ENCODE results near the gene PKP1. TPM values are rescaled to one million over a fixed set of nuclear protein-coding genes. Genes with fewer than 3 reads are reported as not detected.

Gene PKP1
- total and polyA plus RNA-seq, 2 experiments from 2014 or later: 0.19 to 0.83 TPM

GRCh38 chr1:201268604-201269151 is 14.6 kb upstream of the PKP1 start (continued):
- TF ChIP-seq JUNB (IDR thresholded peaks at IDR 0.05; ENCODE audit: unreplicated experiment) (no peak), REST (IDR thresholded peaks at IDR 0.05; ENCODE audit: unreplicated experiment) (no peak), EZH2 (IDR thresholded peaks at IDR 0.05; ENCODE audit: low read depth, unreplicated experiment) (no peak), STAT1 (IDR thresholded peaks at IDR 0.05; ENCODE audit: unreplicated experiment) (no peak), POLR2AphosphoS5 (IDR thresholded peaks at IDR 0.05; ENCODE audit: low read depth) (no peak), NANOG (IDR thresholded peaks at IDR 0.05; ENCODE audit: borderline replicate concordance) (no peak)

- no peaks in the 10 kb centered on the region for H3K79me2 ChIP-seq (replicated peaks; ENCODE audit: insufficient read depth)
- no peaks in the 10 kb centered on the region for H3K9me2 ChIP-seq (ENCODE audit: insufficient read depth)
- Mint-ChIP-seq H3K27me3 (ENCODE audit: insufficient read depth, low read depth, poor library complexity) (peaks cover 2% of the 10 kb centered on the region), H3K4me3 (no peak overlapping the region), H3K27ac (no peak overlapping the region), H3K4me1 (peaks cover 2% of the 10 kb centered on the region; the same call in 1 of the 3 replicates), H3K9me3 (no peaks in the 10 kb centered on the region), H3K36me3 (ENCODE audit: low read depth) (no peaks in the 10 kb centered on the region; the same call in 2 of the 3 replicates)
- H3F3A ChIP-seq (replicated peaks; ENCODE audit: low read depth): no peaks in the 10 kb centered on the region
- H3K27me3 ChIP-seq (ENCODE audit: insufficient read depth): no peaks in the 10 kb centered on the region
- H4K20me1 ChIP-seq (replicated peaks; ENCODE audit: insufficient read depth): no peaks in the 10 kb centered on the region
- H3K4me1 ChIP-seq (ENCODE audit: insufficient read depth): no peaks in the 10 kb centered on the region
- H2AFZ ChIP-seq: no peak overlapping the region
- H3K36me3 ChIP-seq (ENCODE audit: insufficient read depth): no peaks in the 10 kb centered on the region
- ATAC-seq (no peak), DNase-seq (ENCODE audit: low spot score) (no peak)
- no peak for TF ChIP-seq NANOG (IDR thresholded peaks at IDR 0.05; ENCODE audit: borderline replicate concordance)
- no peak for TF ChIP-seq ETS1 (IDR thresholded peaks at IDR 0.05)
- TF ChIP-seq ZNF462 (CRISPR knock-in tag; IDR thresholded peaks at IDR 0.05): no peak
- no peak for TF ChIP-seq REST (IDR thresholded peaks at IDR 0.05; ENCODE audit: unreplicated experiment)
- TF ChIP-seq EZH2 (IDR thresholded peaks at IDR 0.05; ENCODE audit: low read depth, unreplicated experiment): no peak
- TF ChIP-seq CREB1 (CRISPR knock-in tag; IDR thresholded peaks at IDR 0.05; ENCODE audit: low read depth): no peak
- no peak for TF ChIP-seq EZH2phosphoT487 (IDR thresholded peaks at IDR 0.05; ENCODE audit: unreplicated experiment)
- H3K4me2 ChIP-seq: no peak overlapping the region
- H3K27ac ChIP-seq (ENCODE audit: low read depth): no peak overlapping the region
- H3K4me3 ChIP-seq: no peak overlapping the region
These were observed 14.0 kb upstream of the PKP1 start for GRCh38 chr1:201269281-201269680.
